ENCODE data around the gene NDRG4.
A peak's percentile ranks its signal among the peaks of the same experiment; 100 is the strongest.

The NDRG4 gene

DNA sequence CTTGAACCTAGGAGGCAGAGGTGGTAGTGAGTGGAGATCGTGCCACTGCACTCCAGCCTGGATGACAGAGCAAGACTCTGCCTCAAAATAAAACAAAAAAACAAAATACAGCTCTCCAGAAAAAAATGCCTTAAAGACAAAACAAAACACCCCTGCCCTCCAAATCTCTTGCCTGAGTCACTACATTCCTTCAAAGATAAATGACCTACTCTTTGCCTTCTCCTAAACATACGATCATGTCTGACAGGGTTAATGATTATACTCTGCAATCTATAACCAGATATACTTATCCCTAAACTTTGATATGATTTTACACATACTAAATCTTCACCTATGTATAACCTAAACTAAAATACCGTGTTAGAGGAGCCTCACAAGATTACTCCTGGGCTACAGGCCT is 13.9 kb downstream of the NDRG4 start:
- no peak for DNase-seq (ENCODE audit: low spot score)
- in situ Hi-C loops (cut with MboI; ENCODE audit: low pct_unique_long_range_greater_than_20kb, low sequenced_read_pairs, unreplicated experiment) = no loop called here
- TF ChIP-seq, protein P1, sequence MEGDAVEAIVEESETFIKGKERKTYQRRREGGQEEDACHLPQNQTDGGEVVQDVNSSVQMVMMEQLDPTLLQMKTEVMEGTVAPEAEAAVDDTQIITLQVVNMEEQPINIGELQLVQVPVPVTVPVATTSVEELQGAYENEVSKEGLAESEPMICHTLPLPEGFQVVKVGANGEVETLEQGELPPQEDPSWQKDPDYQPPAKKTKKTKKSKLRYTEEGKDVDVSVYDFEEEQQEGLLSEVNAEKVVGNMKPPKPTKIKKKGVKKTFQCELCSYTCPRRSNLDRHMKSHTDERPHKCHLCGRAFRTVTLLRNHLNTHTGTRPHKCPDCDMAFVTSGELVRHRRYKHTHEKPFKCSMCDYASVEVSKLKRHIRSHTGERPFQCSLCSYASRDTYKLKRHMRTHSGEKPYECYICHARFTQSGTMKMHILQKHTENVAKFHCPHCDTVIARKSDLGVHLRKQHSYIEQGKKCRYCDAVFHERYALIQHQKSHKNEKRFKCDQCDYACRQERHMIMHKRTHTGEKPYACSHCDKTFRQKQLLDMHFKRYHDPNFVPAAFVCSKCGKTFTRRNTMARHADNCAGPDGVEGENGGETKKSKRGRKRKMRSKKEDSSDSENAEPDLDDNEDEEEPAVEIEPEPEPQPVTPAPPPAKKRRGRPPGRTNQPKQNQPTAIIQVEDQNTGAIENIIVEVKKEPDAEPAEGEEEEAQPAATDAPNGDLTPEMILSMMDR (IDR thresholded peaks at IDR 0.05; ENCODE audit: extremely low read depth, insufficient read depth, missing control alignments) = no peak

DNA sequence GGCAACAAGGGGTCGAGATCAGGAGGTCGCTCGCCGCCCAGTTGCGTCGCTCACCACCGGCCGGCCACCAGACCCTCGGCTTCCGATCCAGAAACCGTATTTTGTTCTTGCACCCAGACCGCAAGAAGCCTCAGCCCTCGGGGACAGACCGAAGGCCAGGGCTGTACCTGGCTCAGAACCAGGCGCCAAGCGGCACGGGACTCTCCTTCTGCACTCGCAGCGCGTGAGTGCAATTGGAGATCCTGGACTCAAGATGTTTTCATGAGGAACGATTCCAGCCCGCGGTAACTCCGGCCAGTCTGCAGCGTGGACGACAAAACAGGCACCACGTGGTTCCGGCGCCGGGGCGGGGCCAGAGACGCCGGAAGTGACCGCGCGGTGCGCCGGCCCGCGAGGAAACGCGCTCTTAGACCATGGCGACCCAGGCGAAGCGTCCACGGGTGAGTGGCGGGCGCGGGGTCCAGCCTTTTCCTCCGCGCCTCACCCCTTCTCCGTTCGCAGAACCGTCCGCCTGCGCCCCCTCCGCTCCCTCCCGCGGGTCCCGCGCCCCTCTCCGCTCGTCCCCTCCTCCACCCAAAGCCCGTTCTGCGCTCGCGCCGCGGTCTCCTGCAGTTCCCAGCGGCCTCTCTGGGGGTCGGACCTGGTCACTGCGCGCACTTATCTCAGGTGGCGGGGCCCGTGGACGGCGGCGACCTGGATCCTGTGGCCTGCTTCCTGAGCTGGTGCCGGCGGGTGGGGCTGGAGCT is 15.4 kb downstream of the NDRG4 start, which contains the start of gene SETD6:
SETD6 (plus strand) TSS at position 393 of the 746 bp plus-strand sequence; CDS start at position 414, 21 bp downstream.
- TF ChIP-seq, protein P1 (IDR thresholded peaks at IDR 0.05; ENCODE audit: extremely low read depth, insufficient read depth, missing control alignments) = peak; percentile 27
- in situ Hi-C loops (cut with MboI; ENCODE audit: low pct_unique_long_range_greater_than_20kb, low sequenced_read_pairs, unreplicated experiment) = no loop called here
- DNase-seq (ENCODE audit: low spot score) = peak; percentile 92

DNA sequence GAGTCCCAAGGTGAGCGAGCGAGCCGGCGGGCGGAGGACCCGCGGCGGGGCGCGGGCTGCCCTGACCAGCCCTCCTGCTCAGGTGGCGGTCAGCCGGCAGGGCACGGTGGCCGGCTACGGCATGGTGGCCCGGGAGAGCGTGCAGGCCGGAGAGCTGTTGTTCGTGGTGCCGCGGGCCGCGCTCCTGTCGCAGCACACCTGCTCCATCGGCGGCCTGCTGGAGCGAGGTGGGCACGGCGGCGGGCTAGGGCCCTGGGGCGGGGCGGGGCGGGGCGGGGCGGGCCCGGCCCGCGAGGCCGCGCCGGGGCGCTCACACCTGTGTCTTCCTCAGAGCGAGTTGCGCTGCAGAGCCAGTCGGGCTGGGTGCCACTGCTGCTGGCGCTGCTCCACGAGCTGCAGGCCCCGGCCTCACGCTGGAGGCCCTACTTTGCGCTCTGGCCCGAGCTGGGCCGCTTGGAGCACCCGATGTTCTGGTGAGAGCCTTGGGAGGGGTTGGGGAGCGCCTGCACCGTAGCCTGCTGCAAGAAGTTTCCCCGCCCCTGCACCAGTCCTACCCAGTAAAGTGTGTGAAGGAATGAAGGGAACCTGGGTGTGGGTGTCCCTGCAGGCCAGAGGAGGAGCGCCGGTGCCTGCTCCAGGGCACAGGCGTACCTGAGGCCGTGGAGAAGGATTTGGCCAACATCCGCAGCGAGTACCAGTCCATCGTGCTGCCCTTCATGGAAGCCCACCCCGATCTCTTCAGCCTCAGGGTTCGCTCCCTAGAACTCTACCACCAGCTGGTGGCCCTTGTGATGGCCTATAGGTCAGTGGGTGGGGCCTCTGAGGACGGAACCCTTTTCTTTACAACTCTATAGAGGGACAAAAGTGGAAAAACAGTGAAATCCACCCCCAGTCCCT is 16.2 kb downstream of the NDRG4 start:
- peak; percentile 78 for DNase-seq (ENCODE audit: low spot score)
- TF ChIP-seq, protein P1 (IDR thresholded peaks at IDR 0.05; ENCODE audit: extremely low read depth, insufficient read depth, missing control alignments) = no peak
- in situ Hi-C loops (cut with MboI; ENCODE audit: low pct_unique_long_range_greater_than_20kb, low sequenced_read_pairs, unreplicated experiment) = no loop called here

DNA sequence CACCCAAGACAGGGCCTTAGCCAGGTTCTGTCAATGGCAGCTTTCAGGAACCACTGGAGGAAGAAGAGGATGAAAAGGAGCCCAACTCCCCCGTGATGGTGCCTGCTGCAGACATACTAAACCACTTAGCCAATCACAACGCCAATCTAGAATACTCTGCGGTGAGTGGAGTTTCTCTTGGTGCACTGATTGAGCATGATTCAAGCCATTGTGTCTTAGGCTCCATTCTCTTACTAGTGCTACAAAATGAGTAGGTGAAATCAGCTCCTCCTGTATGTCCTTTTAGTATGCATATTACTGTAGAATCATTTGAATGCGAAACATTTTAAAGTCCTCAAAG is 16.8 kb downstream of the NDRG4 start:
- TF ChIP-seq, protein P1 (IDR thresholded peaks at IDR 0.05; ENCODE audit: extremely low read depth, insufficient read depth, missing control alignments) = no peak
- in situ Hi-C loops (cut with MboI; ENCODE audit: low pct_unique_long_range_greater_than_20kb, low sequenced_read_pairs, unreplicated experiment) = no loop called here
- no peak for DNase-seq (ENCODE audit: low spot score)

DNA sequence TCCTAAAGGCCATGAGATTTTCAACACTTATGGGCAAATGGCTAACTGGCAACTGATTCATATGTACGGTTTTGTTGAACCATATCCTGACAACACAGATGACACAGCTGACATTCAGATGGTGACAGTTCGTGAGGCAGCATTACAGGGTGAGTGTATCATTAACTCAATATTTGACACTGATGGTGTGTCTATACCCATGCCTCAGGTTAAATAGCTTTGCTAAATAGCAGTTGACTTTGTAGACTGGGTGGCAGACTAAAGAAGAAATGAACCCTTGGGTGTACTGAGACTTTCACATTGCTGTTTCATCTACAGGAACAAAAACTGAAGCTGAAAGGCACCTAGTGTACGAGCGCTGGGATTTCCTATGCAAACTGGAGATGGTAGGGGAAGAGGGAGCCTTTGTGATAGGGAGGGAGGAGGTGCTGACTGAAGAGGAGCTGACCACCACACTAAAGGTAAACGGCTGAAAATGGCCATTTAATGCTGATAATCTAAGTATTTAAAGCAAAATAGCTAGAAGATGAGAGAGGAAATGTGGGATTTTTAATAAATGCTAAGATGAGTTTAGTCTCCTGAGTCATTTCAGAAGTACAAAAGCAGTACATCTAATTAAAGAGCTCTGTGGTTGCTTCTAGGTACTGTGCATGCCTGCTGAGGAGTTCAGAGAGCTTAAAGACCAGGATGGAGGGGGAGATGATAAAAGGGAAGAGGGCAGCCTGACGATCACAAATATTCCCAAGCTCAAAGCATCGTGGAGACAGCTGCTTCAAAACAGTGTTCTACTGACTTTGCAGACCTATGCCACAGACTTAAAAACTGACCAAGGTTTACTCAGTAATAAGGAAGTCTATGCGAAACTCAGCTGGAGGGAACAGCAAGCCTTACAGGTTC is 18.4 kb downstream of the NDRG4 start:
- TF ChIP-seq, protein P1 (IDR thresholded peaks at IDR 0.05; ENCODE audit: extremely low read depth, insufficient read depth, missing control alignments) = no peak

DNA sequence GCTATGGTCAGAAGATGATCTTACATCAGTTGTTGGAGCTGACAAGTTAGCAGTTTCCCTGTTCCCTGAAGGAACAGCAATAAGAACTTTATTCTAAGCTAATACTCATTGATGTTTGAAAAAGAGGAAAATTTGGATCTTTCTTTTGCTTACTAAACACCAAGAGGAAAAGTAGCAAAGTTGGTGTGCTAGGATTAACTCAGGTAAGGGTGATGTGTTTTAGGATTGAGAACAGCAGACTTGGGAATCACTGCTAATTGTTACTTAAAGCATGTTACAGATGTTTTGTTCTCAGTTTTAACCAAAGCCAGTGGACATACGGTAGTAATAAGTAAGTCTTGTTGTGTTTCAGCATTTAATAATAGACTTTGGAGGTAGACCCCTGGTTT is 19.0 kb downstream of the NDRG4 start:
- in situ Hi-C loops (cut with MboI; ENCODE audit: low pct_unique_long_range_greater_than_20kb, low sequenced_read_pairs, unreplicated experiment) = no loop called here

More for the DNA sequence above, 18.4 kb downstream of the NDRG4 start:
- in situ Hi-C loops (cut with MboI; ENCODE audit: low pct_unique_long_range_greater_than_20kb, low sequenced_read_pairs, unreplicated experiment) = no loop called here
- peak; percentile 60 for DNase-seq (ENCODE audit: low spot score)

More for the DNA sequence above, 19.0 kb downstream of the NDRG4 start:
- no peak for DNase-seq (ENCODE audit: low spot score)
- TF ChIP-seq, protein P1 (IDR thresholded peaks at IDR 0.05; ENCODE audit: extremely low read depth, insufficient read depth, missing control alignments) = no peak

Measured in GM13977 (cell line).